GM13977 (cell line): Measurements from ENCODE around the gene MYCN.

Source experiments
- DNase-seq: peaks from one replicate; pipeline ENCODE4 v3.0.0; 2012; ENCODE audit warnings: low spot score
- CTCF ChIP-seq: IDR thresholded peaks from 2 replicates; pipeline ENCODE4 v1.5.1; 2012; ENCODE audit warnings: mild to moderate bottlenecking, control low read depth; ENCODE audit not compliant: insufficient read depth; ENCODE audit errors: extremely low read depth, missing control alignments
- in situ Hi-C: fragments of 300-500 bp; cut with MboI; formaldehyde crosslinking; loops from one replicate; pipeline ENCODE4 v1.12.0; 2022; ENCODE audit warnings: low sequenced_read_pairs, low pct_unique_long_range_greater_than_20kb, mixed read lengths, inconsistent platforms; ENCODE audit not compliant: unreplicated experiment

MYCN gene

GRCh38 chr2:15975676-15976075, 35.3 kb downstream of the MYCN start:
- in situ Hi-C loops, result no loop called here
- DNase-seq, result no peak
- TF ChIP-seq CTCF, result no peak

- no peak for DNase-seq
- no peak for TF ChIP-seq CTCF
- in situ Hi-C loops, result no loop called here
Observed at GRCh38 chr2:15976354-15976753, 36.0 kb downstream of the MYCN start.

- no peak for DNase-seq
- TF ChIP-seq CTCF, result no peak
- in situ Hi-C loops, result no loop called here
Observed at GRCh38 chr2:15979051-15979758, 38.9 kb downstream of the MYCN start.

GRCh38 chr2:15979759-15980604, 39.6 kb downstream of the MYCN start:
- in situ Hi-C loops, result no loop called here
- no peak for TF ChIP-seq CTCF

GRCh38 chr2:15980605-15981098, 40.3 kb downstream of the MYCN start:
- in situ Hi-C loops, result no loop called here

More at GRCh38 chr2:15979759-15980604, 39.6 kb downstream of the MYCN start:
- no peak for DNase-seq

More at GRCh38 chr2:15980605-15981098, 40.3 kb downstream of the MYCN start:
- DNase-seq, result no peak
- TF ChIP-seq CTCF, result no peak
